SU-DHL-6 (cell line): Measurements from ENCODE around the gene MT3.

Experiments
- H2AFZ ChIP-seq: fragments of 200-600 bp; sonication (generic); 2 replicates; pipeline ENCODE4 v1.6.1; 2014; ENCODE audit warnings: low read depth, mild to moderate bottlenecking, moderate library complexity, mixed read lengths, antibody characterized with exemption, low read length; ENCODE audit not compliant: severe bottlenecking
- H3F3A ChIP-seq: fragments of 200-600 bp; shearing (Covaris generic); 2 replicates; pipeline ENCODE4 v1.6.0; 2016; ENCODE audit warnings: antibody characterized with exemption, mild to moderate bottlenecking; ENCODE audit not compliant: insufficient read depth
- H3K27ac ChIP-seq: fragments of 200-600 bp; sonication (generic); 2 replicates; pipeline ENCODE4 v1.5.1; 2016; ENCODE audit warnings: low read depth, mild to moderate bottlenecking, low read length, moderate library complexity, mixed read lengths
- H3K27me3 ChIP-seq: fragments of 200-600 bp; sonication (generic), shearing (Covaris generic); 2 replicates; pipeline ENCODE4 v1.6.0; 2014; ENCODE audit warnings: mild to moderate bottlenecking, low read length
- H3K36me3 ChIP-seq: fragments of 200-600 bp; sonication (generic); 2 replicates; pipeline ENCODE4 v1.6.1; 2014; ENCODE audit warnings: mild to moderate bottlenecking, low read length, mixed read lengths
- H3K4me2 ChIP-seq: fragments of 300-600, 200-600 bp; shearing (Covaris generic), sonication (generic); 2 replicates; pipeline ENCODE4 v1.6.0; 2014; ENCODE audit warnings: low read length, low read depth, mild to moderate bottlenecking; ENCODE audit not compliant: poor library complexity, severe bottlenecking
- H3K4me3 ChIP-seq: fragments of 200-600 bp; sonication (generic); 2 replicates; pipeline ENCODE4 v1.5.1; 2014; ENCODE audit warnings: antibody characterized with exemption, low read length, mild to moderate bottlenecking, mixed read lengths; ENCODE audit not compliant: insufficient read depth, poor library complexity, severe bottlenecking
- H3K79me2 ChIP-seq: fragments of 200-600 bp; sonication (generic); 2 replicates; pipeline ENCODE4 v1.6.1; 2014; ENCODE audit warnings: mild to moderate bottlenecking, low read length, moderate library complexity; ENCODE audit not compliant: insufficient read depth
- H3K9ac ChIP-seq: fragments of 200-600 bp; sonication (generic); 2 replicates; pipeline ENCODE4 v1.7.0; 2014; ENCODE audit warnings: mild to moderate bottlenecking, low read length
- H3K9me2 ChIP-seq: fragments of 200-600 bp; sonication (generic); replicated peaks from 2 replicates; pipeline ENCODE4 v1.6.1; 2014; ENCODE audit warnings: low read length; ENCODE audit not compliant: insufficient read depth
- H3K9me3 ChIP-seq: fragments of 200-600 bp; sonication (generic); 2 replicates; pipeline ENCODE4 v1.6.1; 2014; ENCODE audit warnings: low read length, mixed read lengths; ENCODE audit not compliant: insufficient read depth
- H4K20me1 ChIP-seq: fragments of 200-600 bp; sonication (generic); 2 replicates; pipeline ENCODE4 v1.6.1; 2014; ENCODE audit warnings: low read depth, mild to moderate bottlenecking, antibody characterized with exemption, low read length, moderate library complexity, mixed read lengths
- CTCF ChIP-seq: fragments of 200-600 bp; sonication (generic); IDR thresholded peaks from one replicate; pipeline ENCODE4 v1.5.1; 2017; ENCODE audit warnings: antibody characterized with exemption, mild to moderate bottlenecking, low read length, moderate library complexity; ENCODE audit not compliant: insufficient read depth, poor library complexity, severe bottlenecking
- EZH2phosphoT487 ChIP-seq: fragments of 200-600 bp; sonication (generic), shearing (Covaris generic); conservative IDR thresholded peaks from 2 replicates; pipeline ENCODE4 v1.6.1; 2018; ENCODE audit warnings: mild to moderate bottlenecking, antibody characterized with exemption, low read length, moderate library complexity, mixed read lengths

MT3 gene

GRCh38 chr16:56601325-56601724 is 12.0 kb downstream of the MT3 start:
- no peaks in the 10 kb centered on the region for H3K79me2 ChIP-seq
- no peaks in the 10 kb centered on the region for H3K27me3 ChIP-seq
- TF ChIP-seq EZH2phosphoT487 (no peak), CTCF (no peak)
- H3K4me2 ChIP-seq: no peak overlapping the region
- H4K20me1 ChIP-seq: no peaks in the 10 kb centered on the region
- no peak overlapping the region for H2AFZ ChIP-seq
- H3K27ac ChIP-seq: no peak overlapping the region
- H3K4me3 ChIP-seq: no peak overlapping the region
- H3K36me3 ChIP-seq: no peaks in the 10 kb centered on the region
- H3K9me3 ChIP-seq: no peaks in the 10 kb centered on the region
- no peaks in the 10 kb centered on the region for H3K9me2 ChIP-seq
- no peaks in the 10 kb centered on the region for H3F3A ChIP-seq
- H3K9ac ChIP-seq: no peak overlapping the region

GRCh38 chr16:56603589-56603988 is 14.3 kb downstream of the MT3 start:
- H3K9ac ChIP-seq: no peak overlapping the region
- TF ChIP-seq CTCF (no peak), EZH2phosphoT487 (no peak)
- no peaks in the 10 kb centered on the region for H3K27me3 ChIP-seq
- H3K36me3 ChIP-seq: no peaks in the 10 kb centered on the region
- no peaks in the 10 kb centered on the region for H3K9me3 ChIP-seq
- no peak overlapping the region for H3K4me3 ChIP-seq
- H3K27ac ChIP-seq: no peak overlapping the region
- no peaks in the 10 kb centered on the region for H3F3A ChIP-seq
- H3K4me2 ChIP-seq: no peak overlapping the region
- H4K20me1 ChIP-seq: no peaks in the 10 kb centered on the region
- no peak overlapping the region for H2AFZ ChIP-seq
- H3K79me2 ChIP-seq: no peaks in the 10 kb centered on the region
- no peaks in the 10 kb centered on the region for H3K9me2 ChIP-seq

- Histone ChIP-seq H3K27me3 (no peaks in the 10 kb centered on the region), H3F3A (no peaks in the 10 kb centered on the region), H3K79me2 (no peaks in the 10 kb centered on the region), H3K4me2 (no peak overlapping the region), H2AFZ (no peak overlapping the region), H3K36me3 (no peaks in the 10 kb centered on the region), H3K9me3 (no peaks in the 10 kb centered on the region), H3K9ac (no peak overlapping the region), H4K20me1 (no peaks in the 10 kb centered on the region), H3K4me3 (no peak overlapping the region), H3K27ac (no peak overlapping the region), H3K9me2 (no peaks in the 10 kb centered on the region)
- TF ChIP-seq EZH2phosphoT487 (no peak), CTCF (no peak)
Observed at GRCh38 chr16:56604966-56605365, 15.6 kb downstream of the MT3 start.

- H3K79me2 ChIP-seq: no peaks in the 10 kb centered on the region
- no peak overlapping the region for H3K27ac ChIP-seq
- no peaks in the 10 kb centered on the region for H3F3A ChIP-seq
- no peaks in the 10 kb centered on the region for H3K9me2 ChIP-seq
- H3K9me3 ChIP-seq: no peaks in the 10 kb centered on the region
- H3K4me2 ChIP-seq: no peak overlapping the region
- no peaks in the 10 kb centered on the region for H4K20me1 ChIP-seq
- H3K27me3 ChIP-seq: no peaks in the 10 kb centered on the region
- TF ChIP-seq CTCF (no peak), EZH2phosphoT487 (no peak)
- H2AFZ ChIP-seq: no peak overlapping the region
- no peak overlapping the region for H3K4me3 ChIP-seq
- H3K36me3 ChIP-seq: no peaks in the 10 kb centered on the region
- H3K9ac ChIP-seq: no peak overlapping the region
Observed at GRCh38 chr16:56605475-56605874, 16.1 kb downstream of the MT3 start.
